ENCODE measurements around the gene RNF130.

- TF ChIP-seq REST (IDR thresholded peaks at IDR 0.05; ENCODE audit: borderline replicate concordance) (no peak), REST (CRISPR knock-in tag; IDR thresholded peaks at IDR 0.05; ENCODE audit: low read depth) (no peak), ZBTB8A (IDR thresholded peaks at IDR 0.05; ENCODE audit: partially characterized antibody) (no peak), CTCF (IDR thresholded peaks at IDR 0.05 in 2 of 3, conservative IDR thresholded peaks at IDR 0.05 in 1 of 3; ENCODE audit: insufficient read depth in 2 of 3, low read depth in 1 of 3, low read length in 3 of 3) (no peak), TBL1XR1 (IDR thresholded peaks at IDR 0.05; ENCODE audit: low read length in 2 of 2) (no peak), NFIX (CRISPR knock-in tag; IDR thresholded peaks at IDR 0.05; ENCODE audit: low read depth) (no peak), NFYB (IDR thresholded peaks at IDR 0.05; ENCODE audit: extremely low read depth, insufficient read length) (no peak), JUND (IDR thresholded peaks at IDR 0.05; ENCODE audit: borderline replicate concordance, low read depth, low read length) (no peak), JUND (tag; IDR thresholded peaks at IDR 0.05; ENCODE audit: borderline replicate concordance, low read depth, low read length) (no peak), TAF1 (IDR thresholded peaks at IDR 0.05; ENCODE audit: control insufficient read depth, extremely low read depth, insufficient read depth, low read length, severe bottlenecking) (no peak), RUNX1 (IDR thresholded peaks at IDR 0.05; ENCODE audit: low read depth) (no peak), ZNF766 (CRISPR knock-in tag; conservative IDR thresholded peaks at IDR 0.05) (no peak), ZKSCAN1 (IDR thresholded peaks at IDR 0.05; ENCODE audit: low read depth, low read length) (no peak), HNRNPUL1 (IDR thresholded peaks at IDR 0.05; ENCODE audit: low read length) (no peak), CBX2 (IDR thresholded peaks at IDR 0.05; ENCODE audit: insufficient read depth, low read length, poor library complexity, severe bottlenecking) (no peak), NCOA1 (IDR thresholded peaks at IDR 0.05; ENCODE audit: low read depth) (no peak)
Observed at GRCh38 chr5:179955062-179955461, 116.5 kb downstream of the RNF130 start.
